Right lobe of liver (tissue), 4 donors: Measurements from ENCODE around the gene AIG1.

Experiments used
- CTCF ChIP-seq, 4 donors: fragments of 200-600 bp in 3 of 4; fragments of 450-650 bp in 1 of 4; IDR thresholded peaks; one replicate each; pipeline versions ENCODE4 v1.5.1 to v1.8.0; 2016 to 2022; ENCODE audit warnings: antibody characterized with exemption in 4 of 4, mild to moderate bottlenecking in 2 of 4
- POLR2A ChIP-seq: fragments of 450-650 bp; IDR thresholded peaks from one replicate; pipeline ENCODE4 v1.6.1; 2017; ENCODE audit warnings: antibody characterized with exemption, mild to moderate bottlenecking
- donor health status: DM: no; HTN: no; CAD: no.
- donor health status: DM: no; HTN: no; CAD: no.
- donor health status: DM: no; HTN: yes; CAD: no.

GRCh38 chr6:143218233-143218632, 157.5 kb downstream of the AIG1 start:
- TF ChIP-seq POLR2A, result no peak
- TF ChIP-seq CTCF (IDR thresholded peaks at IDR 0.05), result no peak
